ENCODE results near the gene TAS2R60. TPM values are rescaled to one million over a fixed set of nuclear protein-coding genes. Genes with fewer than 3 reads are reported as not detected.

Gene TAS2R60
- total RNA-seq, 1 donor from 2014 or later, result not detected

DNA sequence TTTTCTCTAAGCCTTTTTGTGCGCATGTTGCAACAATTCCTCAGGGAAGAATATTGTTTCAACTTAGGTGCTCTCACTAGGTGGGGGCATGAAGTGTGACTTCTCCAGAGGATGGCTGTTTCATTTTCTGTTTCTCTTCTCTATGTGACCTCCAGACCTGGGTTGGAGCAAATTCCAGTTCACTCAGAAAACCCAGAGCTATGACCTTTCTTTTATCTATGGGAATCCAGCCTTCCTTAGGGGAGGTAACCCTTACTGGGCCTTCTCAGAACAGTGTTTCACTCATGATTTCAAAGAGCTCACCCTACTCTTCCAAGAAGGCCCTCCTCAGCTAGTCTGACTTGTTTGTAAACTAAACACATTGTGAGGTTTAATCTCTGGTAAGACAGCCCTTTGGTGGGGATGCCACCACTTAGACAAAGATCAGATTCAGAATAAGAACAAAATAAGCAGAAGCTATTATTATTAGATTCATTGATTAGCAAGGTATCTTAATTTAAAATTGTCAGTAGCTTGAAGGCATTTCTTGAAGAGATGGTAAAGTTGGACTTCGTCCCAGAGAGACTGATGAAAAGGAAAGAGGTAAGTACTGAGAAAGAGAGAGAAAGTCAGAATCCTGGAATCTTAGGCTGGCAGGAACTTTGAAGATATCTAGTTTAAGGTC, 16.6 kb upstream of the TAS2R60 start:
- intact Hi-C loops (cut with DNase I), result no loop called here
- Histone ChIP-seq H3K27me3 (no peaks in the 10 kb centered on the region), H3K36me3 (no peaks in the 10 kb centered on the region), H3K4me1 (no peaks in the 10 kb centered on the region), H3K4me3 (no peak overlapping the region), H3K27ac (no peak overlapping the region), H3K9me3 (no peaks in the 10 kb centered on the region)
- no peak for DNase-seq (ENCODE audit: extremely low spot score in 2 of 2)
- TF ChIP-seq, protein P1, sequence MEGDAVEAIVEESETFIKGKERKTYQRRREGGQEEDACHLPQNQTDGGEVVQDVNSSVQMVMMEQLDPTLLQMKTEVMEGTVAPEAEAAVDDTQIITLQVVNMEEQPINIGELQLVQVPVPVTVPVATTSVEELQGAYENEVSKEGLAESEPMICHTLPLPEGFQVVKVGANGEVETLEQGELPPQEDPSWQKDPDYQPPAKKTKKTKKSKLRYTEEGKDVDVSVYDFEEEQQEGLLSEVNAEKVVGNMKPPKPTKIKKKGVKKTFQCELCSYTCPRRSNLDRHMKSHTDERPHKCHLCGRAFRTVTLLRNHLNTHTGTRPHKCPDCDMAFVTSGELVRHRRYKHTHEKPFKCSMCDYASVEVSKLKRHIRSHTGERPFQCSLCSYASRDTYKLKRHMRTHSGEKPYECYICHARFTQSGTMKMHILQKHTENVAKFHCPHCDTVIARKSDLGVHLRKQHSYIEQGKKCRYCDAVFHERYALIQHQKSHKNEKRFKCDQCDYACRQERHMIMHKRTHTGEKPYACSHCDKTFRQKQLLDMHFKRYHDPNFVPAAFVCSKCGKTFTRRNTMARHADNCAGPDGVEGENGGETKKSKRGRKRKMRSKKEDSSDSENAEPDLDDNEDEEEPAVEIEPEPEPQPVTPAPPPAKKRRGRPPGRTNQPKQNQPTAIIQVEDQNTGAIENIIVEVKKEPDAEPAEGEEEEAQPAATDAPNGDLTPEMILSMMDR (IDR thresholded peaks at IDR 0.05), result no peak
- no peak for TF ChIP-seq POLR2A (IDR thresholded peaks at IDR 0.05)
- TF ChIP-seq POLR2AphosphoS5 (IDR thresholded peaks at IDR 0.05; ENCODE audit: insufficient read depth in 1 of 2, low read depth in 1 of 2), result no peak

DNA sequence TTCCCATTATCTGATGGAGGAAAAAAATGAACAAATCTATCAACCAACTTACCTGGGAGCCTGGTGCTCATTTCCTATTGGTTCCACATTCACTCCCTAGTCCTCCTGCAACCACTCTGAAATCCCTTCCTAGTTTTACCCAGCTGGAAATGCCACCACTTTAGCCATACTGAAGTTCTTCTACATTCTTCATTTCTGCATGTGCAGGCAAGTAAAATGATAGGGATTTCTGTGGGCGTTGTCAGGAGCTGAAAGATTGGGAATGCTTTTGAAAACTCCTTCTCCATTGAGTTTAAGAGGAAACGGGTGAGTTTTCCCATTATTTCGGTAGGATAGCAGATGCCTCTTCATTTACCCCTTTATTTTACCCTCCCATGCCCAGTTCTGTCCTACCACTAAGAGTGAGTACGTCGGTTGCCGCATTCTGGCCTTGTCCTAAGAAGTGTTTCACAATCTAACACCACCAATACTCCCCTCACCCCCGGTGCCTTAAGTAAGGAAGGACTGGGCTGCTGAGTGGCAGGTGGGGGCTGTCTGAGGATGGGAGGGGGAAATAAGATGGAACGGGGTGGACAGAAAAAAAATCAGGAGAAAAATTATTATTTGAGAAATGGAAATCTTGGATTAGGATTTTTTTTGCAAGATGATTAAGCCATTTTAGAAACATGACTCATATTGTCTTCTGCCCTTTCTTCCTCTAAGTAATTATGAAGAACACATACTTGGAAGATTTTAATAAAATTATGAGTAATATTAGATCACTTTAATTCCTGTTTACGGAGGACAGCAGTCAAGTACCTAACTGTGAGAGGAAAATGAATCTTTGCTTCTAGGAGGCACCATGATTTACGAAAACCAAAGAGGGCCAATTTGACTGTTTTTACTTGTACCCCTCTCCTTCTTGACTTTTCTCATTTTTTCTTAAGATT, 13.2 kb upstream of the TAS2R60 start:
- Histone ChIP-seq H3K27ac (no peak overlapping the region), H3K4me1 (no peaks in the 10 kb centered on the region), H3K27me3 (no peaks in the 10 kb centered on the region), H3K36me3 (no peaks in the 10 kb centered on the region), H3K4me3 (no peak overlapping the region), H3K9me3 (no peaks in the 10 kb centered on the region)
- DNase-seq (ENCODE audit: extremely low spot score in 2 of 2), result no peak
- TF ChIP-seq, protein P1 (IDR thresholded peaks at IDR 0.05), result no peak
- TF ChIP-seq POLR2AphosphoS5 (IDR thresholded peaks at IDR 0.05; ENCODE audit: insufficient read depth in 1 of 2, low read depth in 1 of 2), result no peak
- TF ChIP-seq POLR2A (IDR thresholded peaks at IDR 0.05), result no peak
- intact Hi-C loops (cut with DNase I), result no loop called here

DNA sequence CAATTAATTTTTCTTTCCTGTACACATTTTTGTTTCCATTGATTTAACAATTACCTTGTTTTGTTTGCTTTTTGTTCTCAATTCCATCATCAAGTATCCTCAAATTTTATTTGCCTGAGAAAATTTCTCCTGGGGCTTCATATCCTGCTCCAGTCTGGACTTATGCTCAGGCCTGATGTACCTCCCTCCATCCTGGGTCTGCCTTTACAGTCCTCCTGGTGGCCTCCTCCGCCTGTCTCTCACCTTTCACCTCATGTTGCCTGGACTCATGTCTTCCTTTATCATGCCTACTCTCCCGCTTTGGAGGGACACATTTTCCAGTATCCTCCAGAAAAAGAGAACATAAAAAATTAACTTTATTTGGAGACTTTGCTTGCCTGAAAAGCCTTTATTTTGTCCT, 12.1 kb upstream of the TAS2R60 start:
- no peaks in the 10 kb centered on the region for H3K9me3 ChIP-seq
- DNase-seq (ENCODE audit: extremely low spot score in 2 of 2), result no peak
- H3K4me3 ChIP-seq, result no peak overlapping the region
- H3K27me3 ChIP-seq, result no peaks in the 10 kb centered on the region
- TF ChIP-seq POLR2A (IDR thresholded peaks at IDR 0.05) (no peak), POLR2AphosphoS5 (IDR thresholded peaks at IDR 0.05; ENCODE audit: insufficient read depth in 1 of 2, low read depth in 1 of 2) (no peak)
- TF ChIP-seq, protein P1 (IDR thresholded peaks at IDR 0.05), result no peak
- H3K4me1 ChIP-seq, result no peaks in the 10 kb centered on the region
- no peaks in the 10 kb centered on the region for H3K36me3 ChIP-seq
- H3K27ac ChIP-seq, result no peak overlapping the region
- intact Hi-C loops (cut with DNase I), result no loop called here

DNA sequence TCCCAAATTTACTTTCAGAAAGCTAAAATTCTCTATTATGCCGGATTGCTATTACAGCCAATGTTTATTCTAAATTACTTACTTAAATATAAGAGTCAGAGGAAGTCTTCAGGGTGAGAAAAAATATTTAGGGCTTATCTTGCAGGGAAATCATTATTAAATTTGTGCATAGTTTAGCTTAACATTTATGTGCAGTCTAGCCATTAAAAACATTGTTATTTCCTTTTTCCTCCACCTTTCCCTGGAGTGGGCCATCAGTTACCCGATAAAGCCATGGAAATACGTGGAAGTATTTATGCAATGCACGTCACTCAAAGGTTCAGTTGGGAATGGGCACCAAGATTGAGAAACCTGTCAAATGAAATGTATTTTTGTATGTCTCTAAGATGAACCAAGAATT, 9.5 kb upstream of the TAS2R60 start:
- H3K27me3 ChIP-seq, result no peaks in the 10 kb centered on the region
- no peaks in the 10 kb centered on the region for H3K4me1 ChIP-seq
- DNase-seq (ENCODE audit: extremely low spot score in 2 of 2), result no peak
- H3K27ac ChIP-seq, result no peak overlapping the region
- H3K36me3 ChIP-seq, result no peaks in the 10 kb centered on the region
- TF ChIP-seq POLR2AphosphoS5 (IDR thresholded peaks at IDR 0.05; ENCODE audit: insufficient read depth in 1 of 2, low read depth in 1 of 2) (no peak), POLR2A (IDR thresholded peaks at IDR 0.05) (no peak)
- TF ChIP-seq, protein P1 (IDR thresholded peaks at IDR 0.05), result no peak
- H3K9me3 ChIP-seq, result no peaks in the 10 kb centered on the region
- intact Hi-C loops (cut with DNase I), result no loop called here
- H3K4me3 ChIP-seq, result no peak overlapping the region

DNA sequence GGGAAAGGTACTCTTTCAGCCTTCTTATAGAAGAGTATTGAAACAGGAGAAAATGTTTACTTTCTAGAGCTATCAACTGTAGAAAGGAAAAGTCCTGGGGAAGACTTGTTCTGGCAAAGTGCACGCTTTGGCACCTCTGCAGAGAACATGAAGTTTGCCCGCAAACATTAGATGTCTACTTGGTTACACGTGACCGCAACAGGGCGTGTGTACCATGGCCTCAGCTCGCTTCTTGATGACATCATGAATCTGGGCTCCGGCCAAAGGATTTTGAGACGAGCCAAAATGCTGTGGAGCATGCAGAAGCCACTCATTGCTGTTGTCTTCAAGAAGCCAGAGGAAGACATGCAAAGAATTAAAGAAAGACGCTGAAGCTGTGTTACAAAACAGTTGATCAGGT, 8.6 kb upstream of the TAS2R60 start:
- Histone ChIP-seq H3K27me3 (no peaks in the 10 kb centered on the region), H3K4me3 (no peak overlapping the region), H3K27ac (no peak overlapping the region)

More for the DNA sequence above, 8.6 kb upstream of the TAS2R60 start:
- TF ChIP-seq POLR2AphosphoS5 (IDR thresholded peaks at IDR 0.05; ENCODE audit: insufficient read depth in 1 of 2, low read depth in 1 of 2), result peak in 1 of 2 donors; percentile 62
- TF ChIP-seq, protein P1 (IDR thresholded peaks at IDR 0.05), result no peak
- H3K9me3 ChIP-seq, result no peaks in the 10 kb centered on the region
- no peaks in the 10 kb centered on the region for H3K36me3 ChIP-seq
- intact Hi-C loops (cut with DNase I), result no loop called here
- H3K4me1 ChIP-seq, result no peaks in the 10 kb centered on the region
- DNase-seq (ENCODE audit: extremely low spot score in 2 of 2), result no peak

Measured in vagina (tissue), 2 donors.